GM21825 (cell line): Measurements from ENCODE around the gene ZNF483.
"Not testable (repeated sequence)": the region's sequence is repeated elsewhere in the genome, so short reads cannot be mapped to it uniquely, and the experiment has no call there.

ENCODE experiments used
- ATAC-seq: cut with Tn5 transposase; IDR thresholded peaks from one replicate; pipeline ENCODE4 v1.9.1; 2021; ENCODE audit warnings: mild to moderate bottlenecking, moderate library complexity; ENCODE audit not compliant: unreplicated experiment

ZNF483 gene

GRCh38 chr9:111542497-111543254 lies 17.7 kb downstream of the ZNF483 start:
- no peak for ATAC-seq

- ATAC-seq, result no peak
Measured at GRCh38 chr9:111548623-111549022, 23.6 kb downstream of the ZNF483 start.

GRCh38 chr9:111555425-111555824 lies 30.4 kb downstream of the ZNF483 start:
- not testable (repeated sequence) for ATAC-seq

GRCh38 chr9:111559000-111559610 lies 34.1 kb downstream of the ZNF483 start:
- no peak for ATAC-seq

GRCh38 chr9:111561165-111561719 lies 36.3 kb downstream of the ZNF483 start:
- no peak for ATAC-seq

- ATAC-seq, result no peak
Measured at GRCh38 chr9:111566234-111566633, 41.3 kb downstream of the ZNF483 start.

GRCh38 chr9:111568127-111568526 lies 43.1 kb downstream of the ZNF483 start:
- ATAC-seq, result not testable (repeated sequence)

GRCh38 chr9:111572950-111573604 lies 48.1 kb downstream of the ZNF483 start:
- no peak for ATAC-seq

GRCh38 chr9:111582888-111583287 lies 57.9 kb downstream of the ZNF483 start:
- ATAC-seq, result no peak

GRCh38 chr9:111586378-111586777 lies 61.4 kb downstream of the ZNF483 start:
- ATAC-seq, result no peak

GRCh38 chr9:111588846-111589245 lies 63.9 kb downstream of the ZNF483 start:
- ATAC-seq, result no peak

GRCh38 chr9:111597852-111598732 lies 73.1 kb downstream of the ZNF483 start:
- ATAC-seq, result peak; percentile 44

- peak; percentile 10 for ATAC-seq
Measured at GRCh38 chr9:111598733-111599091, 73.7 kb downstream of the ZNF483 start.

GRCh38 chr9:111599092-111599954 lies 74.3 kb downstream of the ZNF483 start, which contains the start of gene PTGR1:
Gene PTGR1 (minus strand): TSS chr9:111599647. CDS start chr9:111597422, 2,225 bp downstream.
- no peak for ATAC-seq

GRCh38 chr9:111599955-111600343 lies 75.0 kb downstream of the ZNF483 start:
- ATAC-seq, result no peak

GRCh38 chr9:111601237-111602018 lies 76.4 kb downstream of the ZNF483 start:
- no peak for ATAC-seq

- ATAC-seq, result no peak
Measured at GRCh38 chr9:111603041-111603440, 78.1 kb downstream of the ZNF483 start.

GRCh38 chr9:111604054-111604615 lies 79.2 kb downstream of the ZNF483 start:
- ATAC-seq, result no peak
